ENCODE measurements around the gene PTPN20.
"Not testable (repeated sequence)": the region's sequence is repeated elsewhere in the genome, so short reads cannot be mapped to it uniquely, and the experiment has no call there.

PTPN20 gene

GRCh38 chr10:46952540-46952939 lies 41.3 kb downstream of the PTPN20 start:
- H3K4me3 ChIP-seq (ENCODE audit: low read length) = not testable (repeated sequence)

GRCh38 chr10:46960742-46961141 lies 49.5 kb downstream of the PTPN20 start:
- not testable (repeated sequence) for H3K4me3 ChIP-seq (ENCODE audit: low read length)

- not testable (repeated sequence) for H3K4me3 ChIP-seq (ENCODE audit: low read length)
Observed at GRCh38 chr10:46963356-46963755, 52.1 kb downstream of the PTPN20 start.

- H3K4me3 ChIP-seq (ENCODE audit: low read length) = not testable (repeated sequence)
Observed at GRCh38 chr10:46967013-46967412, 55.8 kb downstream of the PTPN20 start.

GRCh38 chr10:46980223-46980622 lies 69.0 kb downstream of the PTPN20 start:
- H3K4me3 ChIP-seq (ENCODE audit: low read length) = not testable (repeated sequence)

GRCh38 chr10:46987233-46987924 lies 76.2 kb downstream of the PTPN20 start:
- H3K4me3 ChIP-seq (ENCODE audit: low read length) = not testable (repeated sequence)

- no peak overlapping the region for H3K4me3 ChIP-seq (ENCODE audit: low read length)
- no peak for TF ChIP-seq ZNF274 (IDR thresholded peaks at IDR 0.05; ENCODE audit: low read depth, low read length)
Observed at GRCh38 chr10:46992803-46993561, 81.8 kb downstream of the PTPN20 start.

GRCh38 chr10:46995234-46995633 lies 84.0 kb downstream of the PTPN20 start:
- no peak for TF ChIP-seq ZNF274 (IDR thresholded peaks at IDR 0.05; ENCODE audit: low read depth, low read length)
- no peak overlapping the region for H3K4me3 ChIP-seq (ENCODE audit: low read length)

GRCh38 chr10:46998192-46998591 lies 87.0 kb downstream of the PTPN20 start:
- no peak for TF ChIP-seq ZNF274 (IDR thresholded peaks at IDR 0.05; ENCODE audit: low read depth, low read length)
- no peak overlapping the region for H3K4me3 ChIP-seq (ENCODE audit: low read length)

GRCh38 chr10:46998595-46998994 lies 87.4 kb downstream of the PTPN20 start:
- H3K4me3 ChIP-seq (ENCODE audit: low read length) = no peak overlapping the region
- no peak for TF ChIP-seq ZNF274 (IDR thresholded peaks at IDR 0.05; ENCODE audit: low read depth, low read length)

GRCh38 chr10:46999217-46999616 lies 88.0 kb downstream of the PTPN20 start:
- TF ChIP-seq ZNF274 (IDR thresholded peaks at IDR 0.05; ENCODE audit: low read depth, low read length) = no peak
- no peak overlapping the region for H3K4me3 ChIP-seq (ENCODE audit: low read length)

GRCh38 chr10:47008769-47009168 lies 97.5 kb downstream of the PTPN20 start:
- TF ChIP-seq ZNF274 (IDR thresholded peaks at IDR 0.05; ENCODE audit: low read depth, low read length) = no peak
- H3K4me3 ChIP-seq (ENCODE audit: low read length) = no peak overlapping the region

GRCh38 chr10:47009215-47009838 lies 98.1 kb downstream of the PTPN20 start:
- H3K4me3 ChIP-seq (ENCODE audit: low read length) = no peak overlapping the region
- TF ChIP-seq ZNF274 (IDR thresholded peaks at IDR 0.05; ENCODE audit: low read depth, low read length) = no peak

- TF ChIP-seq ZNF274 (IDR thresholded peaks at IDR 0.05; ENCODE audit: low read depth, low read length) = no peak
- H3K4me3 ChIP-seq (ENCODE audit: low read length) = no peak overlapping the region
Observed at GRCh38 chr10:47010036-47010435, 98.8 kb downstream of the PTPN20 start.

GRCh38 chr10:47012214-47012613 lies 101.0 kb downstream of the PTPN20 start:
- no peak overlapping the region for H3K4me3 ChIP-seq (ENCODE audit: low read length)
- TF ChIP-seq ZNF274 (IDR thresholded peaks at IDR 0.05; ENCODE audit: low read depth, low read length) = no peak
